ENCODE results near the gene PHTF2.
A peak's percentile ranks its signal among the peaks of the same experiment; 100 is the strongest.

GRCh38 chr7:77799078-77799964 lies 748 bp downstream of the PHTF2 start:
- no peak for TF ChIP-seq FOXM1 (IDR thresholded peaks at IDR 0.05; ENCODE audit: borderline replicate concordance)
- TF ChIP-seq SUZ12 (IDR thresholded peaks at IDR 0.05), result no peak
- TF ChIP-seq PKNOX1 (IDR thresholded peaks at IDR 0.05), result no peak
- no peak for TF ChIP-seq ELF4 (IDR thresholded peaks at IDR 0.05)
- TF ChIP-seq ARNT (IDR thresholded peaks at IDR 0.05), result no peak
- TF ChIP-seq FOXA1 (IDR thresholded peaks at IDR 0.05), result no peak
- TF ChIP-seq TARDBP (IDR thresholded peaks at IDR 0.05), result no peak
- no peak for TF ChIP-seq BHLHE40 (IDR thresholded peaks at IDR 0.05; ENCODE audit: borderline replicate concordance)
- TF ChIP-seq L3MBTL2 (conservative IDR thresholded peaks at IDR 0.05), result peak; percentile 25
- no peak for TF ChIP-seq SP1 (IDR thresholded peaks at IDR 0.05)
- no peak for TF ChIP-seq HDGF (IDR thresholded peaks at IDR 0.05; ENCODE audit: borderline replicate concordance)
- TF ChIP-seq ZNF384 (IDR thresholded peaks at IDR 0.05), result no peak
- no peak for TF ChIP-seq FOXK2 (IDR thresholded peaks at IDR 0.05)
- no peak for TF ChIP-seq NFRKB (IDR thresholded peaks at IDR 0.05)

All from HEK293T (cell line).